Activated T-cell treated with anti-CD3 and anti-CD28 coated beads, Interleukin-2, amount 50 U/mL, for 4 hours (primary cell): ENCODE measurements around the gene SPRYD3. TPM values are rescaled to one million over a fixed set of nuclear protein-coding genes. Genes with fewer than 3 reads are reported as not detected.
"Not testable (repeated sequence)": the region's sequence is repeated elsewhere in the genome, so short reads cannot be mapped to it uniquely, and the experiment has no call there.

Source experiments
- ATAC-seq, 2 donors: fragments of 200-7000 bp; cut with Tn5 transposase; one replicate each; pipeline ENCODE4 v1.10.0; 2021
- DNase-seq: peaks from one replicate; pipeline ENCODE4 v3.0.0-alpha.2; 2020
- H3K27me3 Mint-ChIP-seq: one replicate; pipeline ENCODE4 v1.8.0; 2021; ENCODE audit warnings: low read depth, mixed read lengths
- H3K36me3 Mint-ChIP-seq: one replicate; pipeline ENCODE4 v1.8.0; 2022; ENCODE audit warnings: mixed read lengths; ENCODE audit not compliant: insufficient read depth
- H3K4me1 Mint-ChIP-seq: one replicate; pipeline ENCODE4 v1.8.0; 2021; ENCODE audit warnings: low read depth, mixed read lengths
- H3K4me3 Mint-ChIP-seq: one replicate; pipeline ENCODE4 v1.8.0; 2021; ENCODE audit warnings: mild to moderate bottlenecking, moderate library complexity, mixed read lengths
- H3K9me3 Mint-ChIP-seq: one replicate; pipeline ENCODE4 v1.8.0; 2021; ENCODE audit warnings: mixed read lengths
- total RNA-seq, 3 donors: library from RNA; stranded (reverse); gene quantifications; one replicate each; pipeline ENCODE4 v1.2.1, GENCODE V29; 2021

The SPRYD3 gene
- total RNA-seq, 3 donors from 2014 or later = 48.3 to 57.8 (median 50.7) TPM

GRCh38 chr12:53047221-53048032 is 31.8 kb downstream of the SPRYD3 start:
- ATAC-seq (peak; percentile 78 to 79), DNase-seq (peak; percentile 61)
- H3K9me3 Mint-ChIP-seq = no peaks in the 10 kb centered on the region
- H3K4me1 Mint-ChIP-seq = peaks cover 16% of the 10 kb centered on the region
- H3K27me3 Mint-ChIP-seq = no peaks in the 10 kb centered on the region
- peaks cover 3% of the 10 kb centered on the region for H3K36me3 Mint-ChIP-seq
- H3K4me3 Mint-ChIP-seq = peak overlapping the region; percentile 41

DNA sequence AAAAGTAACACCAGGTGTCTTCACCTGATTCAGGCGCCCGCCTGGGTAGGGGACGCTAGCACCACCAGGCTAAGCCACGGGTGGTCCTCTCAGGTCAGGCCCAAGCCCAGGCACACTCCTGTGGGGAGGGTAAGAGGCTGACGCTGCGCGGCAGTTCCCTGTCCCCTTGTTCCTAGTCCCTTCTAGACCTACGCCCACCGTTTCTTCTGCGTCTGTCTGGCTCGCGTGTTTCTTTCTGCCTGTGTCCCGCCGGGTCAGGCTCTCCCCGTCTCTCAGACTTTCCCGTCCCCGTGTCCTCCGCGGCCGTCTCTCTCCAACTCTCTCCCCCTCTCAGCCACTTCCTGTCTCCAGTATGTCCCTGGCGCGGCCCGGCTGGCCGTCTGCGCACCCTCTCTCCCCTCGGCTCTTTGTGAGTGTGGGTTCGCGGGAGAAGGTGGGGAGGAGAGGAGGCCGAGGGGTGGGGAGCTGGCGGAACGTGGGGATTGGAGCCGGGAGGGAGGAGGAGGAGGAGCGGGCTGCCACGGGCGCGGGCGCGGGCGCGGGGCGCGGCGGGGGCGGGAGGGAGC is 32.5 kb downstream of the SPRYD3 start:
- Mint-ChIP-seq H3K27me3 (no peaks in the 10 kb centered on the region), H3K9me3 (no peaks in the 10 kb centered on the region), H3K4me3 (peak overlapping the region; percentile 90), H3K36me3 (peaks cover 3% of the 10 kb centered on the region), H3K4me1 (peaks cover 16% of the 10 kb centered on the region)
- peak; percentile 24 to 42 for ATAC-seq
- peak; percentile 38 for DNase-seq

GRCh38 chr12:53045696-53046045 is 33.5 kb downstream of the SPRYD3 start:
- Mint-ChIP-seq H3K36me3 (peaks cover 7% of the 10 kb centered on the region), H3K4me3 (peak overlapping the region; percentile 90), H3K27me3 (no peaks in the 10 kb centered on the region), H3K9me3 (no peaks in the 10 kb centered on the region), H3K4me1 (peaks cover 16% of the 10 kb centered on the region)
- no peak for DNase-seq
- ATAC-seq = no peak

DNA sequence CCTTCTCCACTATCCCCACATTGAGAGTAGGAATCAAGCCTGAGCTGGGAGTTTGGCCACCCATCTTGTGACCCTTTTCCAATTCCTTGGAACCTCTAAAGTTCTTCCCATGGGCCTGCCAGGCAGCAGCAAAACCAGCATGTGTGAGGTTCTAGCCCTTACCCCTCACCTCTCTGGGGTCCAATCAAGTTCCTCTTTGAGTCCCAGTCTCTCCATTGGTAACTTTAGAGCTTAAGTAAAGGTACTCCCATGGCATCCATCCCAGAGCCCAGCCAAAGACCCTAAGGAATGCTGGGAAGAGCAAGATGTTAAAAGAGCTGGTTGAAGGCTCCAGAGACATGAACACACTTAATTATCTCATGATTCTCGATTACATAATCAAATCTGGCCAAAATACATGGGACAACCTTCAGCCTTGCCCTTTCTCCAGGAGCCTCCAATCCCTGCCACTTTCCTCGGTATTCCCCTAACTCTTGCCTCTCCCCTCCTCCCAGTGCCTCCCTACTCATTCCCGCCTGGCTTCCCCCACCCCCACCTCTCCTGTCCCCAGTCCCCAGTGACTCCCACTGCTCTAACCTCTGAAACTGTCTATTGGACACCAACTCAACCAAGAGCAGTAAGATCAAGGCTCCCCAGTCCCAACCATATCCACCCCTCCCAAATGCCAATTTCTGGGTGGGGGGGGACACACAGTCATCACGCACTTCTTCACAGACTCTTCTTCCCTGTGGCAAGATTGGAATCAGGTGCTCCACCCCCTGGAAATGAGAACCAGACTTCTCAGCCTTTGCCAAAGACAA is 34.1 kb downstream of the SPRYD3 start:
- ATAC-seq (no peak), DNase-seq (no peak)
- Mint-ChIP-seq H3K4me1 (peaks cover 16% of the 10 kb centered on the region), H3K9me3 (no peaks in the 10 kb centered on the region), H3K27me3 (no peaks in the 10 kb centered on the region), H3K4me3 (peak overlapping the region; percentile 29), H3K36me3 (peaks cover 11% of the 10 kb centered on the region)

GRCh38 chr12:53044052-53044581 is 35.1 kb downstream of the SPRYD3 start:
- Mint-ChIP-seq H3K36me3 (peaks cover 17% of the 10 kb centered on the region), H3K9me3 (no peaks in the 10 kb centered on the region), H3K4me3 (no peak overlapping the region), H3K27me3 (no peaks in the 10 kb centered on the region), H3K4me1 (peaks cover 15% of the 10 kb centered on the region)
- ATAC-seq (no peak), DNase-seq (no peak)

GRCh38 chr12:53042607-53043454 is 36.4 kb downstream of the SPRYD3 start:
- ATAC-seq (no peak), DNase-seq (no peak)
- H3K27me3 Mint-ChIP-seq = no peaks in the 10 kb centered on the region
- H3K4me1 Mint-ChIP-seq = peaks cover 25% of the 10 kb centered on the region
- no peaks in the 10 kb centered on the region for H3K9me3 Mint-ChIP-seq
- H3K36me3 Mint-ChIP-seq = peaks cover 27% of the 10 kb centered on the region
- H3K4me3 Mint-ChIP-seq = no peak overlapping the region

- H3K4me3 Mint-ChIP-seq = no peak overlapping the region
- no peaks in the 10 kb centered on the region for H3K27me3 Mint-ChIP-seq
These were observed 39.3 kb downstream of the SPRYD3 start for GRCh38 chr12:53039851-53040250.

DNA sequence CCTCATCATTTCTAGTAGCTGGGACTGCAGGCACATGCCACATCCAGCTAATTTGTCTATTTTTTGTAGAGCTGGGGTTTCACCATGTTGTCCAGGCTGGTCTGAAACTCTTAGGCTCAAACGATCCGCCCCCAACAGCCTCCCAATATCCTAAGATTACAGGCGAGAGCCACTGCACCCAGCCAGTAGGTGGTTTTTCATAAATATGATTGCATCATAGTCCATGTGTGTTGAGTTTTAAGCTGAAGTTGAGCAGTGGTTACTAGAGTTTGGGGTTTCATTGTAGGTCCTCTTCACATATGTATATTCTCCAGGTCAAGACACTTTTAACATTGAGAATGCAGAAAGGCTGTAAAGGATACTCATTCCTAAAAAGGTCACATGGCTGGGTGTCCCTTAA is 42.4 kb downstream of the SPRYD3 start:
- no peak for ATAC-seq
- peaks cover 52% of the 10 kb centered on the region for H3K36me3 Mint-ChIP-seq
- DNase-seq = no peak
- no peak overlapping the region for H3K4me3 Mint-ChIP-seq
- peaks cover 14% of the 10 kb centered on the region for H3K4me1 Mint-ChIP-seq
- no peaks in the 10 kb centered on the region for H3K9me3 Mint-ChIP-seq
- H3K27me3 Mint-ChIP-seq = no peaks in the 10 kb centered on the region

More at GRCh38 chr12:53039851-53040250, 39.3 kb downstream of the SPRYD3 start:
- Mint-ChIP-seq H3K9me3 (no peaks in the 10 kb centered on the region), H3K4me1 (peaks cover 14% of the 10 kb centered on the region), H3K36me3 (peaks cover 42% of the 10 kb centered on the region)
- DNase-seq (no peak), ATAC-seq (no peak)

DNA sequence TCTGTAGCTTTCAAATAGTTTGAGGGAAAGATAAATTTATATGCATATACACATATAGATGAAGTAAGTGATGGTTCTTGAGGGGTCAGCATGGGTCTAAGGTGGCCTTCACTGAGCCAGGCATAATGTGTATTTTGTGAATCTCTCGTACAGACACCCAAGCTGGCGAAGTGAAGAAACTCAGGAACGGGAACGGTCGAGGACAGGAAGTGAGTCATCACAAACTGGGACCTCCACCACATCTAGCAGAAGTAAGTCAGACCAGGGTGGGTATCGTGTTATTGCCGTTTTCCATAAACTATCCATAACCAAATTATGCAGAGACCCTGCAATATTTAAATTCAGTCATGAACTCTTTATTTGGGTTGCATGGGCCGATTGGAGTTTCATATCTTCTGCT is 44.7 kb downstream of the SPRYD3 start:
- ATAC-seq (no peak), DNase-seq (no peak)
- H3K4me3 Mint-ChIP-seq = no peak overlapping the region
- no peaks in the 10 kb centered on the region for H3K9me3 Mint-ChIP-seq
- no peaks in the 10 kb centered on the region for H3K27me3 Mint-ChIP-seq
- peaks cover 48% of the 10 kb centered on the region for H3K36me3 Mint-ChIP-seq
- H3K4me1 Mint-ChIP-seq = peaks cover 14% of the 10 kb centered on the region

- not testable (repeated sequence) for H3K4me3 Mint-ChIP-seq, H3K27me3 Mint-ChIP-seq, DNase-seq, ATAC-seq, H3K9me3 Mint-ChIP-seq
- H3K36me3 Mint-ChIP-seq = peaks cover 43% of the 10 kb centered on the region
- peaks cover 10% of the 10 kb centered on the region for H3K4me1 Mint-ChIP-seq
These were observed 45.4 kb downstream of the SPRYD3 start for GRCh38 chr12:53033832-53034231.

DNA sequence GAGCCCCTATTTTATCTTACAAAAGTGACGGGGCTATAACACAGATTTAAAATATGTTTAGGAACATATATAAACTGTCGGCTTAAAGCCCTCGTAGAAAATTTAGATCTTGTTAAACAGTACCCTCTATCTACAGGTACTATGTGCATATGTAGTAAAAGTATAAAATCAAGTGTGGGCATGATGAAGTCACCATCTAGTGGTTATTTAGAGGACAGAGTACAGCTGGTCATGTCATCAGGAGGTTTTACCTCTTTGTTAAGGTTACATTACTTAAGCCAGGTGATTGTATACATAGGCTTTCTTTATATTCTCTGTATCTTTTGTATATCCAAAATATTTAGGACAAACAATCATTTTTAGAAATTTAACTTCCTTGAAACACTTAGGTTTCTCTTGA is 47.6 kb downstream of the SPRYD3 start:
- DNase-seq (no peak), ATAC-seq (no peak)
- Mint-ChIP-seq H3K9me3 (no peaks in the 10 kb centered on the region), H3K4me1 (peaks cover 2% of the 10 kb centered on the region), H3K4me3 (no peak overlapping the region), H3K36me3 (peaks cover 36% of the 10 kb centered on the region), H3K27me3 (no peaks in the 10 kb centered on the region)

DNA sequence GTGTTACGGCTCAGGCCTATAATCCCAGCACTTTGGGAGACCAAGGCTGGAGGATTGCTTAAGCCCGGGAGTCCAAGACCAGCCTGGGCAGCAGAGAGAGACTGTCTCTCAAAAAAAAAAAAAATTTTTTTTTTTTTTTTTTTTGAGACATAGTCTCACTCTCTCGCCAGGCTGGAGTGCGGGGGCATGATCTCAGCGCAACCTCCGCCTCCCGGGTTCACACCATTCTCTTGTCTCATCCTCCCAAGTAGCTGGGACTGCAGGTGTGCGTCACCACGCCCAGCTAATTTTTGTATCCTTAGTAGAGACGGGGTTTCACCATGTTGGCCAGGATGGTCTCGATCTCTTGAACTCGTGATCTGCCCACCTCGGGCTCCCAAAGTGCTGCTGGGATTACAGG is 52.2 kb downstream of the SPRYD3 start:
- not testable (repeated sequence) for ATAC-seq, H3K27me3 Mint-ChIP-seq, H3K4me1 Mint-ChIP-seq, DNase-seq, H3K9me3 Mint-ChIP-seq, H3K4me3 Mint-ChIP-seq
- H3K36me3 Mint-ChIP-seq = peaks cover 34% of the 10 kb centered on the region

DNA sequence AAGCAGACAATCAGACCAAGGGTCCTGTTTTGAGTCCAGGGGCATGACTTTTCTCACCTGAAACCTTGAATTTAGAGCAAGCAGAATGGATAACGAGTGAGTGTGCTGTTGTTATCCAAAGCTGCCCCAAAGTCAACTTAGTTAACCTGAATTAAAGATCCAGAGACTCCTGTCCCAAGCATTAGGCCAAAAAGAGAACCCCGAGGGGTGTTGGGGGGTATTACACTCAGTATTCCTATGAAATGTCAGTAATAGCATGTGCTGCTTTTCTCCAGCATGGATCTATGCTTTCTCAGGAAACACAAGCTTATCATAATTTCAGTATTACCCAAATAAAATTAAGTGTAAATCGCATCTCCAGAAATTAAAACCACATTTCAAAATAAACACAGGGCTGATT is 53.9 kb downstream of the SPRYD3 start:
- Mint-ChIP-seq H3K4me1 (peaks cover 5% of the 10 kb centered on the region), H3K9me3 (no peaks in the 10 kb centered on the region), H3K36me3 (peaks cover 31% of the 10 kb centered on the region), H3K27me3 (no peaks in the 10 kb centered on the region), H3K4me3 (no peak overlapping the region)
- ATAC-seq (no peak), DNase-seq (no peak)

DNA sequence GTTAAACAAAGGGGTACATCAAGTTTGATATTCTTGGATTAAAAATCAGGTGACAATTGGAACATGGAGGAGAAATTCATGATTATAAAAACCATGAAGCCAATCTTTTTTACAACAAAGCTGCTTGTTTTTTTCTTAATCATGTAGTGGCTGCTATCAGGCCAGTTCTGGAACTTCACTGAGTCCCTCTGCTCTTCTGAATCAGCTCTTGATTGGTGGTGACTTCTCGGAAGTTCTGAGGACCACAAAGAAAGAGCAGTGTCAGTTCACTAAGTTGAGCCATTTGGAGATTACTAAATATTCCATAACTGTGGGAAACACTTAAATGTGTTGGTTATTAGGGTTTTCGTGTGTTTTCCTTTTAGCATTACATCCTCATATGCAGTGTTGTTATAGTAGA is 64.5 kb downstream of the SPRYD3 start:
- Mint-ChIP-seq H3K4me3 (no peak overlapping the region), H3K4me1 (peaks cover 47% of the 10 kb centered on the region)

More for the DNA sequence above, 64.5 kb downstream of the SPRYD3 start:
- DNase-seq (no peak), ATAC-seq (peak in 1 of 2 donors; percentile 58)
- no peaks in the 10 kb centered on the region for H3K27me3 Mint-ChIP-seq
- no peaks in the 10 kb centered on the region for H3K9me3 Mint-ChIP-seq
- H3K36me3 Mint-ChIP-seq = peaks cover 45% of the 10 kb centered on the region
